ENCODE measurements around the gene B3GNT5.

DNA sequence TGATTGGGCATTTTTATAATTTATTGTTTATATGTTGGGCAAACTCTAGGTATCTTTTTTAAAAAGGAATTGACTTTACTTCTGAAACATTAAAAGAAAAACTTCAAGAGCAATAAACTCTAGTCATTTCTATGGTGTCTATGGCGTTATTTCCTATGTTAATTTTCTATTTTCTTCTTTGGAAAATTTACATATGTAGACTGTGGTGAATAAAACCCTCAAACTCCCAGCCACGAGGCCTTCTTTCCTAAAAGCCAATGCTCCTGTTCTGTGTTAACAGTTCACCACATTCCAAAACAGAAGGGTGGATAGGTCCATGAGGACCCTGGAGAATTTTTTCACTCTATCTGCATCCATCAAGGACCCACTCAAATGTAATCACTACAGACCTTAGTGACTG, 44.3 kb upstream of the B3GNT5 start:
- TF ChIP-seq CTCF (IDR thresholded peaks at IDR 0.05) (no peak), POLR2A (IDR thresholded peaks at IDR 0.05) (no peak)
